ENCODE data around the gene PDE8B.

DNA sequence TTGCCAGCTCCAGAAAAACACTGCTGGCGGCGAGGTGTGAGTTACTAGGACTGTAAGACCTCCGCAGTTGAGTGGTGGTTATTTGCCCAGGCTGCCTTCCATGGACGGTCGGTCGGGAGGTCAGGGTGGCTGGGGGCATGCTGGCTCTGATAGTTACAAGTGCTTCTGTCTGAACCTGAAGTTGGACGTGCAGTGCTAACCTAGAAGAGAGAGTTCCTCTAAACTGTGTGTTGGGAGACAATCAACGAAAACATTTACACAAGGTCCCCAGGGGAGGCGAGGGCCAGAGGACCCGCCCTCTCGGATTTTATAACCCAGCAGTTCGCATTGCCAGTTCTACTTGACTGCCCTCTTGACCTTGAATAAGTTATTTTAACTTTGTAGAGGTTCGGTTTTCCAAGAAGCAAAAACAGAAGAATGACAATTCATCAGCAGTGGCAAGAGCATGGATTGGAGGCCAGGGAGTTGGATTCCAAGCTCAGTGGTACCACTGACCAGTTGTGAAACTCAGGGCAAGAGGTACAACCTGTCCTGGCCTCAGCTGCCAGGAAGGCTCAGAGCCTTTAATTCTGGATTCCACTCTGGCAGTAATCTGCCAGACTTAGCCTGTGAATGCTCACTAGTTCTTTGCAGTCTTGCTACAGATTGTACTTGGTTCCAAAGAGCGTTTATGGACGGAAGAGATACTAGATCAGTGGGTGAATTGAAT lies 28.7 kb upstream of the PDE8B start:
- no peak for TF ChIP-seq CTCF (IDR thresholded peaks at IDR 0.05)
- TF ChIP-seq POLR2A (IDR thresholded peaks at IDR 0.05), result no peak
